Thoracic aorta (tissue), 2 donors: ENCODE data around the gene SUOX. TPM values are rescaled to one million over a fixed set of nuclear protein-coding genes. Genes with fewer than 3 reads are reported as not detected.
A peak's percentile ranks its signal among the peaks of the same experiment; 100 is the strongest.

Experiments used
- ATAC-seq: fragments of 150-250 bp; one replicate; pipeline ENCODE4 v1.8.0; 2017; ENCODE audit warnings: low read depth; ENCODE audit not compliant: insufficient number of reproducible peaks, low FRiP score
- DNase-seq: peaks from one replicate; pipeline ENCODE4 v3.0.0-alpha.2; 2020; ENCODE audit warnings: low spot score
- H3K27ac ChIP-seq, 2 donors: fragments of 200-600 bp; sonication (generic); 1 replicate in 1 of 2; 2 replicates in 1 of 2; pipeline ENCODE4 v1.5.1; 2016; ENCODE audit warnings: mild to moderate bottlenecking in 2 of 2, moderate library complexity in 2 of 2
- H3K27me3 ChIP-seq: fragments of 200-600 bp; sonication (generic); replicated peaks from 2 replicates; pipeline ENCODE4 v1.6.0; 2016; ENCODE audit warnings: mild to moderate bottlenecking; ENCODE audit not compliant: insufficient read depth
- H3K36me3 ChIP-seq: fragments of 200-600 bp; sonication (generic); one replicate; pipeline ENCODE4 v1.5.1; 2016
- H3K4me1 ChIP-seq, 2 donors: fragments of 200-600 bp; sonication (generic); 1 replicate in 1 of 2; 2 replicates in 1 of 2; pipeline versions ENCODE4 v1.5.1 to v1.6.0; 2016; ENCODE audit warnings: low read depth in 2 of 2, mild to moderate bottlenecking in 1 of 2; ENCODE audit not compliant: control insufficient read depth in 1 of 2
- H3K4me3 ChIP-seq: fragments of 200-600 bp; sonication (generic); 2 replicates; pipeline ENCODE4 v1.5.1; 2016; ENCODE audit warnings: mild to moderate bottlenecking
- H3K9me3 ChIP-seq: fragments of 200-600 bp; sonication (generic); 2 replicates; pipeline ENCODE4 v1.5.1; 2016
- total RNA-seq, 2 donors: library from RNA; depleted of rRNA; stranded (reverse); fragments of >200 nt; gene quantifications; one replicate each; pipeline versions ENCODE4 v1.1.0 to v1.2.3, GENCODE V29; 2016
- TF ChIP-seq, protein P1 (sequence below): fragments of 200-600 bp; sonication (generic); IDR thresholded peaks from one replicate; pipeline ENCODE4 v1.5.1; 2019; ENCODE audit warnings: antibody characterized with exemption

SUOX gene
- total RNA-seq, 2 donors from 2014 or later, result 17.6 to 20.6 TPM

DNA sequence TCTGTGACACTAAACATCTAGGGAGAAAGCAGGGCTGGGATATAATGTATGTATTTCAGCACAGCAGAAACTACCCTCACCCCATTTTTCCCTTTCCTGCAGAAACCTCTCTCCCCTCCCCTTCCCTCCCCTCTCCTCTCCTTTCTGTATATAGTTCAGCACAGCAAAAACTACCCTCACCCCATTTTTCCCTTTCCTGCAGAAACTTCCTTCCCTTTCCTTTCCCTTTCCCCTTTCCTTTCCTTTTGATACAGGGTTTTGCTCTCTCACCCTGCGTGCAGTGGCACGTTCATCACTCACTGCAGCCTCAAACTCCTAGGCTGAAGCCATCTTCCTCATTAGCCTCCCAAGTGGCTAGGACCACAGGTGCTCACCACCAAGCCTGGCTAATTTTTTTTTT, 33.3 kb upstream of the SUOX start:
- no peak overlapping the region for H3K27ac ChIP-seq
- H3K4me1 ChIP-seq, result peaks cover 6 to 19% of the 10 kb centered on the region in 2 donors
- no peaks in the 10 kb centered on the region for H3K27me3 ChIP-seq
- TF ChIP-seq, protein P1, sequence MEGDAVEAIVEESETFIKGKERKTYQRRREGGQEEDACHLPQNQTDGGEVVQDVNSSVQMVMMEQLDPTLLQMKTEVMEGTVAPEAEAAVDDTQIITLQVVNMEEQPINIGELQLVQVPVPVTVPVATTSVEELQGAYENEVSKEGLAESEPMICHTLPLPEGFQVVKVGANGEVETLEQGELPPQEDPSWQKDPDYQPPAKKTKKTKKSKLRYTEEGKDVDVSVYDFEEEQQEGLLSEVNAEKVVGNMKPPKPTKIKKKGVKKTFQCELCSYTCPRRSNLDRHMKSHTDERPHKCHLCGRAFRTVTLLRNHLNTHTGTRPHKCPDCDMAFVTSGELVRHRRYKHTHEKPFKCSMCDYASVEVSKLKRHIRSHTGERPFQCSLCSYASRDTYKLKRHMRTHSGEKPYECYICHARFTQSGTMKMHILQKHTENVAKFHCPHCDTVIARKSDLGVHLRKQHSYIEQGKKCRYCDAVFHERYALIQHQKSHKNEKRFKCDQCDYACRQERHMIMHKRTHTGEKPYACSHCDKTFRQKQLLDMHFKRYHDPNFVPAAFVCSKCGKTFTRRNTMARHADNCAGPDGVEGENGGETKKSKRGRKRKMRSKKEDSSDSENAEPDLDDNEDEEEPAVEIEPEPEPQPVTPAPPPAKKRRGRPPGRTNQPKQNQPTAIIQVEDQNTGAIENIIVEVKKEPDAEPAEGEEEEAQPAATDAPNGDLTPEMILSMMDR, result no peak
- ATAC-seq (no peak), DNase-seq (no peak)
- H3K4me3 ChIP-seq, result no peak overlapping the region
- H3K9me3 ChIP-seq, result no peaks in the 10 kb centered on the region
- H3K36me3 ChIP-seq, result no peaks in the 10 kb centered on the region

DNA sequence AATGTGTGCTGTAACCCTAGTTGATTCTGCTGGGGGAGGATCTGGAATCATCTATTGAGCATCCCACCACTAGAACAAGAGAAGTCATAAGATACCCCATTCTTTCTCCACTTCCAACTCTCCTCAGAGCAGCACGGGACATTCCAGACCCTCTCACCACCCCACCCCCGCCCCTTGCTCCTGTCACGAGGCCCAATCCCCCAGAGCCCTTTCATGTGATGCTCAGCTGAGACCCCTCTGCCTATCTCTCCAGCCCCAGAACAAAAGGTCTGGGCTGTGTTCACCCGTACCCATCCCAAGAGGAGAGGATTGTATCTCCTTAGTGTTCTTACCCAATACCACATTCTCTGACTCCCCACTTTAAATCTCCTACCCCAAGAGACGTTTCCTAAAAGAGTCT, 31.8 kb upstream of the SUOX start:
- DNase-seq, result no peak
- no peak for ATAC-seq
- no peaks in the 10 kb centered on the region for H3K36me3 ChIP-seq
- H3K4me3 ChIP-seq, result no peak overlapping the region
- H3K27me3 ChIP-seq, result no peaks in the 10 kb centered on the region
- no peak overlapping the region for H3K27ac ChIP-seq
- TF ChIP-seq, protein P1, result no peak
- peaks cover 6 to 19% of the 10 kb centered on the region in 2 donors for H3K4me1 ChIP-seq
- H3K9me3 ChIP-seq, result no peaks in the 10 kb centered on the region

DNA sequence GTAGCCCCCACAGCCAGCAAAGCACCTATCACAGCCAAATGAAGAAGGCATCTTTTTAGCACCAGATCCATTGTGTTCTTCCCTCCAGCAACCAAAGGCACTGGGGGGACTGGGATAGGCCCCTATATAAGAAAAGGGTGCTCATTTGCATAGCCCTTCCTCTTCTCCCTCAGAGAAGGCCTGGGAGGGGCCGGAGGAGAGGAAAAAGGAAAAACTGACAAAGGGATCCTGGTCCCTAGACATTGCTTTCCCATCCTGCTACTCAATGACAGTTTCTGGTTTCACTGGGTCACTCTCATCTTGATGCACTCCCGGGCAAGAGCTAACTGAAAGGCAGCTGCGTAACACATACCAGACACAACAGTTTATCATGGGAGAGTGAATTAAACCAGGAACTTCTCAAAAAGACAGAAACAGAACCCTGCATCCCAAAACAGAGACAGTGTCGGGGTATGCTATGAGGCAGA, 31.1 kb upstream of the SUOX start, which contains the start of gene PMEL:
Gene PMEL (minus strand): TSS at position 102 of the 467 bp plus-strand sequence. CDS start 31 bp downstream, at position 71.
- TF ChIP-seq, protein P1, result no peak
- Histone ChIP-seq H3K4me1 (peaks cover 6 to 19% of the 10 kb centered on the region in 2 donors), H3K27me3 (no peaks in the 10 kb centered on the region), H3K27ac (peak within 1 kb of the TSS; percentile 78 to 83), H3K4me3 (peak within 1 kb of the TSS; percentile 84), H3K36me3 (no peaks in the 10 kb centered on the region), H3K9me3 (no peaks in the 10 kb centered on the region)
- no peak for ATAC-seq
- DNase-seq, result no peak

DNA sequence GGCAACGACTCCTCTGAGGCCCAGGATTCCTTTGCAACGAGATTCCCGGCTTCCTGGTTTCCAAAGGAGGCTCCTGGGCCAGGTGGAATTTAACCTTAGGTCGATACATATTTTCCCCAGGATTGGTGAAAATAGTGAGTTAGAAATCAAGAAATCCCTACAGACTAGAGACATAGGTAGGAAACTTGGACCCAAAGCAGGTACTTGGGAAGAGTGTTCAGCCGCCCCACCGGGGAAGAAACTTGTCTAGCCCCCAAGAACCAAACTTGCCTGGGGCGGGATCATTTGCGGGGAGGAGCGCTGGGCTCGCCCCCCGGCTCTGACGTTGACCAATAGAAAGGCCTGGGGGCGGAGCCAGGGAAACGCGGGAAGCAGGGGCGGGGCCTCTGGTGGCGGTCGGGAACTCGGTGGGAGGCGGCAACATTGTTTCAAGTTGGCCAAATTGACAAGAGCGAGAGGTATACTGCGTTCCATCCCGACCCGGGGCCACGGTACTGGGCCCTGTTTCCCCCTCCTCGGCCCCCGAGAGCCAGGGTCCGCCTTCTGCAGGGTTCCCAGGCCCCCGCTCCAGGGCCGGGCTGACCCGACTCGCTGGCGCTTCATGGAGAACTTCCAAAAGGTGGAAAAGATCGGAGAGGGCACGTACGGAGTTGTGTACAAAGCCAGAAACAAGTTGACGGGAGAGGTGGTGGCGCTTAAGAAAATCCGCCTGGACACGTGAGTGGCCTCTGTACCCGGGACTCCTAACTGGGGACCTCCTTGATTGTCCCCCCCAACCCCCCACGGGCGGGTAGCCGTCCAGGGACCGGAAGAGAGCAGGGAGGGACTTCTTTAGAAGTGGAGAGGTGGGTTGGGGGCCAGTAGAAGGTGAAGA, 30.4 kb upstream of the SUOX start, which contains the start of gene CDK2:
Gene CDK2 (plus strand): TSS at position 423 of the 874 bp plus-strand sequence. CDS start 179 bp downstream, at position 602.
- TF ChIP-seq, protein P1, result no peak
- no peaks in the 10 kb centered on the region for H3K36me3 ChIP-seq
- peak within 1 kb of the TSS; percentile 78 to 83 for H3K27ac ChIP-seq
- H3K4me1 ChIP-seq, result peaks cover 6 to 19% of the 10 kb centered on the region in 2 donors
- no peaks in the 10 kb centered on the region for H3K27me3 ChIP-seq
- H3K4me3 ChIP-seq, result peak within 1 kb of the TSS; percentile 84
- ATAC-seq, result peak; percentile 75
- DNase-seq, result peak; percentile 84
- no peaks in the 10 kb centered on the region for H3K9me3 ChIP-seq

DNA sequence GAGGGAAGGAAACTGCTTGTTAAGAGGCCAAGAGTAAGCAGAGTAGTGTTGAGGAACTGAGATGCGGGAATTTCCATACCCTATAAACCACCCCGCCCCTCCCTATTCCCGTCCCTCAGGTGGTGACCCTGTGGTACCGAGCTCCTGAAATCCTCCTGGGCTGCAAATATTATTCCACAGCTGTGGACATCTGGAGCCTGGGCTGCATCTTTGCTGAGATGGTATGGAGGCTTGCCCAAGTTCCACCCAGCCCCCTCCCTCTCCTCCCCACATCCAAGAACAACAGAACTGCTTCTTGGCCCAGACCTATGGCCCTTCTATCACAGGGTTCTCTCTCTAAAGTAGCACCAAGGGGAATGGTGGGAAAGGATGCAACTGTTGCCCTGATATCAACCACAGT, 27.7 kb upstream of the SUOX start:
- Histone ChIP-seq H3K9me3 (no peaks in the 10 kb centered on the region), H3K36me3 (no peaks in the 10 kb centered on the region), H3K27me3 (no peaks in the 10 kb centered on the region), H3K27ac (no peak overlapping the region), H3K4me3 (no peak overlapping the region), H3K4me1 (peaks cover 12 to 32% of the 10 kb centered on the region in 2 donors)
- TF ChIP-seq, protein P1, result no peak
- DNase-seq, result no peak
- ATAC-seq, result no peak
